Upper lobe of left lung (tissue), 4 donors: ENCODE data around the gene PRRC2C.

ENCODE experiments used
- POLR2A ChIP-seq, 4 donors: fragments of 450-650 bp; IDR thresholded peaks; one replicate each; pipeline ENCODE4 v1.5.1; 2016 to 2017; ENCODE audit warnings: antibody characterized with exemption in 4 of 4, mild to moderate bottlenecking in 2 of 4
- TF ChIP-seq, protein P1 (sequence below), 6 experiments: fragments of 450-650 bp in 4 of 6; fragments of 200-600 bp in 2 of 6; sonication (generic) in 2 of 6; IDR thresholded peaks; one replicate each; pipeline ENCODE4 v1.5.1; 2016 to 2019; ENCODE audit warnings: antibody characterized with exemption in 6 of 6

DNA sequence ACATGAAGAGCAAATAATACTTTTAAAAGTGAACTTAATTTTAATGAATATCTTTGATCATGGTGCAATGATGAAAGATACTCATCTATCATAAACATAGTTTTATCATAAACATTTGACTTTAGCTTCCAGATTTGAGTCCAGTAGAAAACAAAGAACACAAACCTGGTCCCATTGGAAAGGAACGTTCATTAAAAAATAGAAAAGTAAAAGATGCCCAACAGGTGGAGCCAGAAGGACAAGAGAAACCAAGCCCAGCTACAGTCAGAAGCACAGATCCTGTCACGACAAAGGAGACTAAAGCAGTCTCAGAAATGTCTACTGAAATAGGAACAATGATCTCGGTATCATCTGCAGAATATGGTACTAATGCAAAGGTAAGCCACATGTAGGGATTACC lies 81.1 kb downstream of the PRRC2C start:
- TF ChIP-seq, protein P1, sequence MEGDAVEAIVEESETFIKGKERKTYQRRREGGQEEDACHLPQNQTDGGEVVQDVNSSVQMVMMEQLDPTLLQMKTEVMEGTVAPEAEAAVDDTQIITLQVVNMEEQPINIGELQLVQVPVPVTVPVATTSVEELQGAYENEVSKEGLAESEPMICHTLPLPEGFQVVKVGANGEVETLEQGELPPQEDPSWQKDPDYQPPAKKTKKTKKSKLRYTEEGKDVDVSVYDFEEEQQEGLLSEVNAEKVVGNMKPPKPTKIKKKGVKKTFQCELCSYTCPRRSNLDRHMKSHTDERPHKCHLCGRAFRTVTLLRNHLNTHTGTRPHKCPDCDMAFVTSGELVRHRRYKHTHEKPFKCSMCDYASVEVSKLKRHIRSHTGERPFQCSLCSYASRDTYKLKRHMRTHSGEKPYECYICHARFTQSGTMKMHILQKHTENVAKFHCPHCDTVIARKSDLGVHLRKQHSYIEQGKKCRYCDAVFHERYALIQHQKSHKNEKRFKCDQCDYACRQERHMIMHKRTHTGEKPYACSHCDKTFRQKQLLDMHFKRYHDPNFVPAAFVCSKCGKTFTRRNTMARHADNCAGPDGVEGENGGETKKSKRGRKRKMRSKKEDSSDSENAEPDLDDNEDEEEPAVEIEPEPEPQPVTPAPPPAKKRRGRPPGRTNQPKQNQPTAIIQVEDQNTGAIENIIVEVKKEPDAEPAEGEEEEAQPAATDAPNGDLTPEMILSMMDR (IDR thresholded peaks at IDR 0.05): no peak
- TF ChIP-seq POLR2A (IDR thresholded peaks at IDR 0.05): no peak
